ENCODE results near the gene CNTNAP2.

CNTNAP2 gene

DNA sequence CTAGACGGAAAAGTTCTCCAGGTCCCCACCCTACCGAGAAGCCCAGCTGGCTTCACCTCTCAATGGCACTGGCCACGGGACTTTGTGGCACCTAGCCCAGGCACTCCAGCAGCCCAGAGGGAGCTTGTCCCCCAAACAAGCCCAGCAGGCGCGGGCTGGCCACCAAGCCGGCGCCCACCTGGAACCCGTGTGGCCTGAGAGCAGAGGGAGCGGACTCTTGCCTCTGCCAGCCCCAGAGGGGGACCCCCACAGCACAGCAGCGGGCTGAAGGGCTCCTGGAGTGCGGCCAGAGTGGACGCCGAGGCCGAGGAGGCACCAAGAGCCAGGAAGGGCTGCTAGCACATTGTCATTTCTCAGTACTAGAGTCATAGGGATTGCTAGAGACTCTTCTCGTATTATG lies 671.4 kb downstream of the CNTNAP2 start:
- DNase-seq: no peak

DNA sequence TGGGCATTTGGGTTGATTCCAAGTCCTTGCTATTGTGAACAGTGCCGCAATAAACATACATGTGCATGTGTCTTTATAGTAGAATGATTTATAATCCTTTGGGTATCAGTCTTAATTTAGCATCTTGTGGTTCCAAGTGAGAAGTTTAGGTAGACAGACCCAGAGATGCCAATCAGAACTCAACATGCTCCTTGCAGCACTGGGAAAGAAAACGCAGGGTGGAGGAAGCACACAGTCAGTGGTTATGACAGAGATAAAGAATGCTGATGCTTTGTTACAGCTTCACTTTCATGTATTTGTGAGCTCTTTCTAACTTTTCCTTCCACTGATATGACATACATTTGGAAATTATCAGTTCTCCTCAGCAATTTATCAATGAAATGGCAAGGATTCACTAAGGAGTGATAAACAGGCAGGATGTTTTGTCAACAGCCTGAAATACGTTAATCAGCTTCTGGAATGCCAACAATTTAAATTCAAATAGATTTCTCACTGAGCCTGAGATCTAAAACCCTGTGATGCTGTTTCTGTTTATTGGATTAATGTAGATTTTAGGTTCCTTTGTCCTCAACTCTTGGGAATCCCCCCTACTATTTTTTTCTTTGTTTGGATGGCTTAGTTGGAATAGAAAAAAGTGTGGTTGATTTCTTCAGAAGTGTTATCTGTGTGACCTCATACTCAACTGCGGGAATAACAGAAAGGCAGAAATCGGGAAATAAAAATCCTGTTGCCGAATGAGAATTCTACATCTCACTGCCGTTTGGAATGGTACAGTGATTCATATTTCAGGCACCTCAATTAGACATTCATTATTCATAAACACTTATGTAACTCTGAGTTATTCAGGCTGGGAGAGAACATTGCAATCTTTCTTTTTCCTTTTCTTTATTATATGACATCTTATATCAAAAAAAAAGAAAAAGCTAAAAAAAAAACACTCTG lies 675.0 kb downstream of the CNTNAP2 start:
- no peak for DNase-seq

DNA sequence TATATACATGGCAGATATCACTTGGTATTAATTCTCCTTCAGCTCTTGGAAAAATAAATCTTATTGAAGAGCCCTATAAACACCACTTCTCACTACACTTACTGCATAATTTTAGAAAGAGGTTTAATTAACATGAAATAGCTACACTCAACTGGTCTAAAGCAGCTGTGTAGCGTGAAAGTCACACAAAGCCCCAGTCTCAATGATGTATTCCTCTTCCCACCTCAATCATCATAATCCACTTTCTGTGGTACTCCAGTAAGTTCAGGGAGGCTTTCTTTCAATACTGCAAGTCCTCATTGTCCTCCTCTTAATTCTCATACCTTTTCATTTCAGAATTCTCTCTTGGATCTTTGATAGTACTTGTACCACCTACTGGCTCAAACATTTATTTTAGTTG lies 688.0 kb downstream of the CNTNAP2 start:
- DNase-seq: no peak

- DNase-seq: no peak
Measured at GRCh38 chr7:146805082-146805481, 688.5 kb downstream of the CNTNAP2 start.

DNA sequence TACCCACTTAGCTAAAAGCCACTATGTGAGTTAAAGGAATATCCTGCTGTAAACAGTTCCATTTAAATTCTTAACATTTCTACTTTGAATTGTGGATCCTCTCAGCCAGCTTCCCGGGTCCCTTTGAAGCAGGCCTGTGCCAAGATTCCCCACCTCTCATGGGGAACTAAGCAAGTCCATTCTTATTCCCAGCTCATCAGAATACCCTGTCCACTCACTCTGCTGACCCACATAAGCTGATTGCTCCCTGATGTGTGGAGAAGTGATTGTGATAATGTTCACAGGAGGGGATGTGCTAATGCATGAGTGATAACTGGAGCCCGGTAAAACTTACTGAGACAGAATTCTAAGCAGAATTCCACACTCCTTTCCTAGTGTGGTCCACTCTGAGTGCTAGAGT lies 709.7 kb downstream of the CNTNAP2 start:
- no peak for DNase-seq

GRCh38 chr7:146830686-146831085 lies 714.1 kb downstream of the CNTNAP2 start:
- DNase-seq: no peak

DNA sequence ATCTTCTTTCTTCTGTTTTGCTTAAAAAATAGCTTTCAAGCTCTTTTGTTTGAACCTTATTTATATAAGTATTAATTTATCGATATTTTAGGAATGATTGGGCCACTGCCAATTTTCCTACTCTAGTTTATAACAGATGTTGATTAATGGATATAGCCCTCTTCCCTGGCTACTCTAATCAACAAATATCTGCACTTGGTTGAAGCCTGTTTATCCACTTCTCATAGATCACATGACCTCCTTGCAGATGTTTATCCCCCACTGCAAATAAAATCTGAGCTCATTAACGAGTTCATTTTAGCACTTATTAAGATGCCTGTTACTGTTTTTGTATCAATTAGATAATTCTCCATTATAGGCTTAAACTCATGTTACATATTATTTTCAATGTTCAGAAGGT lies 715.3 kb downstream of the CNTNAP2 start:
- no peak for DNase-seq

DNA sequence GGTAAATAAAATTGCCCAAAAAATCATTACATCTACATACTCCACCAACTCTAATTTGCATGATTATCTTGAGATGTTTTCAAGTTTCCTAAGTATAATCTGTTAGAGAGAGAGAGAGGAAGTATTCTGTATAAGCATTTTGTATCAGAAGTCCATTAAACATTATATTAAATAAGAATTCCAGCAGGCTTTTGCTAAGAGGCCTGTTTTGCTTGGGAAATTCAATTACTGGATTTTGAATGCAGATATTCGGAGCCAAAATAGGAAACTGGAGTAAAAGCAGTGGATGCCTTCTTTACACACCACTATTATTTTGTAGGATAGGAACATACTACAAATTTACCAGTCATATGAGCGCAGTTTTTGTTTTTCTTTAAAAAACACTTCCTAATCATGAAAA lies 727.8 kb downstream of the CNTNAP2 start:
- no peak for DNase-seq

- no peak for DNase-seq
Measured at GRCh38 chr7:146858690-146859089, 742.1 kb downstream of the CNTNAP2 start.

DNA sequence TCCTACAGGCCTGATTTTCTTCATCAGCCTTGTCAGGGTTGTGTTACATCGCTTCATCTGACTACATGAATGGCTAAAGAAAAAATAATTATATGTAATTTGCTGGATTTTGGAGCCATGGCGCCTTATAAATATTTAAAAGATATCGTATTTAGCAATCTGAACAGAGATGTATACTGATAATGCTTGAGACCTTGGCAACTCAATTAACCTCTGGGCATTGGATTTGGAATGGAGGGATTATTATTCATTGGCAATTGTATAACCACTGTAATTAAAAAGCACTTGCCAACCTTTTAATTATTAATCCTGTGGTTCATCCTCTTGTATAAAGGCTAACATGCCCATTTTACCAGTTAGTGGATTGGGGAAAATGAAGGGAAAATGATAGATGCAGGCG lies 745.1 kb downstream of the CNTNAP2 start:
- no peak for DNase-seq

DNA sequence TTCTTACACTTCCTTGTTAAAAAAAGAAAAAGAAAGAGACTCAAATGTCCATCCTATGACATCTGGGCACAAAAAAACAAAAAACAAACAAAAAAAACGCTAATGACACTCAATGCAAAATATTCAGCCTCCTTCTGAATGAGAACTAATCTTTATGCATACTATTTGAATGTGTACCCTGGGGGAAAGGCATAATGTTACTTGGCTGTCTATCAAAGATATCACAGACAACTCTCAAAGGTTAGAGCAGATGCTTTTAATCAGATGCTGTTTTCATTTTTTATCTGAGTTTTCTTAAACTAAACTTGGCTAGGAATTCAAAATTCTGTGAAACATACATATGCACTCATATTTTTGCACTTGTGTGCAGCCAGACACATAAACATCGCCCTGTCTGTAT lies 745.8 kb downstream of the CNTNAP2 start:
- no peak for DNase-seq

DNA sequence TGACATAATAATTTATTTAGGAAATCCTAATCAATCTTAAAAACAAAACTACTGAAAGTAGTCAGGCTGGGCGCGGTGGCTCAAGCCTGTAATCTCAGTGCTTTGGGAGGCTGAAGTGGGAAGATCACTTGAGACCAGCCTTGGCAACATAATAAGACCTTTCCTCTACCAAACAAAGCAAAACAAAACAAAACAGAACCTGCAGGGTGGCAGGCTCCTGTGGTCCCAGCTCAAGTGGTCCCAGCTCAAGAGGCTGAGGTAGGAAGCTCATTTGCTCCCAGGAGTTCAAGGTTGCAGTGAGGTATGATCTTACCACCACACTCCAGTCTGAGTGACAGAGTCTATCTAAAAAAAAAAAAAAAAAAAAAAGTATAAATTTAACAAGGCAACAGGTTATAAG lies 748.0 kb downstream of the CNTNAP2 start:
- DNase-seq: no peak

DNA sequence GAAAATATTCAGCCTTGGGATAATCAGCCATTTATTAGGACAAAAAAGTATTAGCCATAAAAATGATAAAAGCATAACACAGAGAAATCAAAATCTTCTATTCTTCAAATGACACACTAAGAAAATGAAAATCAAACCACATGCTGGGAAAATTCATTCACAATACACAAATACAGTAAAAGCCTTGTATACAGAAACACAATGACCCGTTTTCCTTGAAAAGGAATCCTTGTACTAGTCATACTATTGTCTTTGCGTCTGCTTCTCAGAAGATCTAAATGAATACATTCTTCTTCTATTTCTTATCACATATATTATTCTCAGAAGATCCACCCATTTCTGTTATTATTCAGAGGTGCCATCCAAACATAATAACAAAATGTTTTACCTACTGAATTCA lies 749.1 kb downstream of the CNTNAP2 start:
- no peak for DNase-seq

DNA sequence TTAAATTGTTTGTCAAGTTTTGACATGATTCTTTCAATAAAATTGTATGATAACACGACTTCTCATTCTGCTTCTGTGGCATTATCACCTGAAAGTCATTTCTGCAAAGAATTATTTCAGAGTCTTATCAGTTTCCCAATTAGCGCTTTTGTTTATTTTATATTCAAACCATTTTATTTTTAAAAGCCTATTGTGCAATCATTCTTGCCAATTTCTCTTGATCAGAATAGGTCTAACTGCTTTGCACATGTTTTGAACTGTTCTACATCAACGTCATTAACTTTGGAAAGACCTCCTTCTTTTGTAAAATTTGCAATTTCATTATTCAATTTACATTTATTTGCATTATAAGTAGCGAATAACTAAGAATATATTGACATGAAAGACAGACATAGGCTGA lies 758.1 kb downstream of the CNTNAP2 start:
- DNase-seq: no peak

DNA sequence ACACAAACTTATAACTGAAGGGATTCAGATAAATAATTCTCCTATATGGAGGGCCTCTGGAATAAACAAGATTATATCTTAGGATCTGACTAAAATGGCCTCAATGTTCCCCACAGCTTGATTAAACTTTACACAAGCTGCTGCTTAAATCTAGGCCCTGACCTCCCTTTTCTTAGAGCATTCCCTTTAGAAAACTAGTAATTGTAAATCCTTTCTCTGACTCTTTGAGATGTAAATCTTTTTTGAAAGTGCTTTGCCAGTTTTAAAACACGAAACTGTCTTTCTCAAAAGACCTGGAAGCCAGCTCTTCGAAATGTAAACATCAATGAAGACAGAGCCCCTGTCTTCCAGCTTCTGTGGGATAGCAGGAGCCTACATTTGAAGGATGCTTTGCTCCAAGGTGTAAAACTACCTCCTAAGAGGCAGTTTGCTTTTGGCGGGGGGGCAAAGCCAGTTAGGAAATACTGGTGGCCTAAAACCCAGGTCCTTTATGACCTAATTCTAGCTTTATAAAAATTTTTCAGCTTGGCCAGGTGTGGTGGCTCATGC lies 758.7 kb downstream of the CNTNAP2 start:
- DNase-seq: no peak

DNA sequence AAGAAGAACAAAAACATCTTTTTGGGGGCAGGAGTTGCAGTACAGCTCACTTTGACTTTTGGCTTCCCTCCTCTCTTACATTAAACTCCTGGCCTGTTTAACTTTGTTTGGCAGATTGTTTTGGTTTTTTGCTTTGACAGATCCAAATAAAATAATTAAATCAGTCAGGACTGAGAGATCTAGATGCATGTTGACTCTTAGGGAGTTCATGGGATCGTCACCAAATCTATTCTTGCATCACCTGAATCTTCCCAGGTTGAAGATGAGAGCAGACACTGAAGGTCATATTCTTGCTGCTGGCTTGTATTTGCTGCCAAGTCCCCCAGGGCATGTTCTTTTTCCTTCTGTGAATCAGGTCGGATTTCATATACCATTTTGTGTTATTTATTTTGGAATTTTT lies 759.4 kb downstream of the CNTNAP2 start:
- peak; percentile 19 for DNase-seq

DNA sequence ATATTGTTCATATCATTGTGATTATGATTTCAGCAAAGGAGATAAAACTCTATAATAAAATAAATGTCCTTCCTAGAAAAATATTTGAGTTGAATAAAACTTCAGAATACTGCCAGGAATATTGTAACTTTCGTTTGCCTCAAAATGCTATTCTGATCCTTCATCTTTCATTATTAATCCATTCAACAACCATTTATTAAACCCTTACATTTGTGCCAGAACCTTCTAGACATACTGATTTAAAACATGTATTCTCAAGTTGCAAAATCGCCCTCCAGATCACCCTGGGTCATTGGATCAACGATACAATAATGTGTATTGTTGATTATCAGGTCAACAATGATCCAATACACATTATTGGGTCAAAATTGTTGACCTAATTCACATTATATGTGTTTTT lies 759.8 kb downstream of the CNTNAP2 start:
- no peak for DNase-seq

- no peak for DNase-seq
Measured at GRCh38 chr7:146878901-146879300, 762.3 kb downstream of the CNTNAP2 start.

GRCh38 chr7:146885231-146885630 lies 768.6 kb downstream of the CNTNAP2 start:
- DNase-seq: no peak

DNA sequence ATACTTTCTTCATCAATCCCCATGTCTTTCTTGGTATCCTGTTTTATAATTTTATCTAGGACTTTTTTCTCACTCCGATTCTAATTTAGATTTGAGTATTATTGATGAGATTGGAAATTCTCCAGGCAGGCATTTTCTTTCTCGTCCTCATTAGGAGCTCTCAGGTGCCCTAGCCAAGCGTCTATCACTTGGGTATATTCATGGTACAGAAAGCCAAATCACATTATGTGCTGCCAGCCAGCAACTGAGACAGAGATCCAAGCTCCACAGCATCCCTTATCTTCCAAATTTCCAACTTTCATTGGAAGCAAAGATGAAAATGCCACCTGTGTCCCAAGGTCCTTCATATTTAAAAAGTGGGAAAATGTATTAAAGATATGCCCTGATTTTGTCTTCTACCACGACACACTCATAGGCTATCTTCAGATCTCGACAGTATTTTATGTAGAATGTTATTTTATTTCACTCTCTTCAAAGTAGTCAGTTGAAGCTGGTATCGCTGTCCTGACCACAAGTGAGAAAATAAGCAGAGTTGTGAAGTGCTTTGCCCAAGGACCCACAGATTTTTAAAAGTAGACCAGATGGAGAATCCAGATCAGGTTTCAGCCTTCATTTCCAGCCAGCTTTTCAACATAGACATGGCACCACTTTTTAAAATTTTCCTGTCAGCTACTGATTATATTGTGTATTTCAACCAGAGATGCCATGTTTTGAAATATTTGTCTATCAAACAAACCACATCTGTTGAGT lies 773.4 kb downstream of the CNTNAP2 start:
- no peak for DNase-seq

- DNase-seq: no peak
Measured at GRCh38 chr7:146892151-146892550, 775.5 kb downstream of the CNTNAP2 start.

DNA sequence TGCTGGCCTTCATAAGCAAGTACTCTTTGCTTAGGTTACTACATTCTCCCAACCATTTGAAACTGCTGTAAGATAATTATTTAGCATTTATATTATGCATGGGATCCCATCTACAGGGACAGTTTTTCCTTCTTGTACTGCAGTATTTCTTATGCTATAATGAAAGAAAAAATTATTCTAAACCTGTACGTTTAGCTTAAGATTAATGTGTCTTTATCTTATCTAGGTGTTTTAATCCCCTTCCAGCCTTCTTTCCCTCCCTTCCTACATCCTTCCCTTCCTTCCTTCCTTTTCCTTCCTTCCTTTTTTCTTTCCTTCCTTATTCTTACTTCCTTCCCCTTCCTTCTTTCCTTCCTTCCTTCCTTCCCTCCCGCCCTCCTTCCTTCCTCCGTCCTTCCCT lies 778.3 kb downstream of the CNTNAP2 start:
- DNase-seq: no peak

DNA sequence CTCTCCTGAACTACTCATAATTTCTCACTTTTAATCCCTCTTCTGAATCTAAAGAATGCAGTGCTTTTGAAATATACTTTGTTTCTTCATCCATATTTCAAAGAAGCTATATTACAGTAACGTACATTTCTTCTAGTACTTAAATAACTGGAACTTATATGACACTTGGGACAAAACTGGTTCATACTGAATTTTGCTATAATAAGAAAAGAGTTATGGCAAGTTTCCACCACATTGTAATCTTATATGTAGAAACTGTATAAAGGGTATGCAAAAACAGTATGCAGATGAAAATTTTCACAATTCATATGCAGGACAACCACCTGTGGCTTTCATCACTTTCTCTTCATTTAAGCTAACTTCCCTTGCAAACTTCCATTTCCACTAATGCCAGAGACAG lies 785.7 kb downstream of the CNTNAP2 start:
- no peak for DNase-seq

DNA sequence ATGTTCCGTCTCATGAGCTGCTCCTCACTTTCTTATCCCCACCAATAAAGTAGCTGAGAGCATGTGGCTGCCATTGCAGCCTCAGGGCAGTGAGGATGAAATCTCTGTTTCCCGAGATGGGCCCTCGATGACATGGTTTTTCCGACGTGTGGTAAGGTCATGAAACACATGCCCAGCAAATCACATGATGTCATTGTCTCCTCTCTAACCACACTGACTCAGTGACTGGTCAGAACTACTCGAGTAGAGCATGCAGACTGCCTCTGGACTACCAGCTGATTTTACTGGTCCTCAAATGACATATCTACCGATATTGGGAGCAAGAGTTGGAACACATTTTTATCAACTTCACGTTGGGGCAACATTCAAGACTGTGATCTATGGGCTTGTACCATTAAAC lies 786.1 kb downstream of the CNTNAP2 start:
- DNase-seq: no peak

Measured in right hindlimb (tissue), 1 donor.